GM10248 (cell line): Measurements from ENCODE around the gene C20orf202.

Experiments
- CTCF ChIA-PET: fragments of 300-600 bp; sonication (Branson Sonifier 250); formaldehyde crosslinking; extraction: SDS; loops from one replicate; lab custom pipeline; 2021; ENCODE audit warnings: antibody characterized with exemption; lab: Yijun Ruan, JAX
- POLR2A ChIA-PET: fragments of 350-650 bp; sonication (Branson Sonifier 250); formaldehyde crosslinking; extraction: SDS; loops from one replicate; lab custom pipeline; 2020; ENCODE audit warnings: antibody characterized with exemption; lab: Yijun Ruan, JAX
- DNase-seq: peaks from one replicate; pipeline ENCODE4 v3.0.0; 2012; ENCODE audit errors: extremely low spot score
- CTCF ChIP-seq: IDR thresholded peaks from 2 replicates; pipeline ENCODE4 v1.5.1; 2012; ENCODE audit warnings: mild to moderate bottlenecking, low read depth; ENCODE audit errors: extremely low read depth, missing control alignments, control extremely low read depth

C20orf202 gene

GRCh38 chr20:1202762-1203504, at the start of gene C20orf202:
C20orf202 (plus strand) TSS chr20:1203454; CDS start chr20:1203586, 132 bp downstream.
- no peak for DNase-seq
- POLR2A ChIA-PET: interaction anchor here (0.6 kb wide), 1 partner anchor 363 kb away, joined by 4 read pairs; no protein-coding TSS in a partner anchor
- CTCF ChIA-PET: interaction anchor here (1.0 kb wide), 1 partner anchor 11 kb away, joined by 4 read pairs; no protein-coding TSS in a partner anchor
- no peak for TF ChIP-seq CTCF

- no peak for TF ChIP-seq CTCF
- ChIA-PET POLR2A (no interaction called here), CTCF (interaction anchor here (1.1 to 1.3 kb wide), 2 partner anchors 19 to 45 kb away, joined by 3 to 4 read pairs; no protein-coding TSS in a partner anchor)
- DNase-seq: no peak
These were observed 49.0 kb upstream of the C20orf202 start for GRCh38 chr20:1154226-1154625.

GRCh38 chr20:1154691-1155090, 48.6 kb upstream of the C20orf202 start:
- no peak for TF ChIP-seq CTCF
- DNase-seq: no peak
- ChIA-PET POLR2A (no interaction called here), CTCF (interaction anchor here (1.1 to 1.3 kb wide), 2 partner anchors 19 to 46 kb away, joined by 3 to 4 read pairs; no protein-coding TSS in a partner anchor)

- no peak for DNase-seq
- POLR2A ChIA-PET: no interaction called here
- TF ChIP-seq CTCF: no peak
- CTCF ChIA-PET: interaction anchor here (1.1 kb wide), 1 partner anchor 20 kb away, joined by 3 read pairs; no protein-coding TSS in a partner anchor
These were observed 47.9 kb upstream of the C20orf202 start for GRCh38 chr20:1155342-1155741.

GRCh38 chr20:1160496-1160895, 42.8 kb upstream of the C20orf202 start:
- TF ChIP-seq CTCF: no peak
- POLR2A ChIA-PET: no interaction called here
- DNase-seq: no peak
- CTCF ChIA-PET: interaction anchor here (2.2 kb wide), 1 partner anchor 12 kb away, joined by 6 read pairs; no protein-coding TSS in a partner anchor

- ChIA-PET POLR2A (no interaction called here), CTCF (interaction anchor here (2.2 kb wide), 1 partner anchor 13 kb away, joined by 6 read pairs; no protein-coding TSS in a partner anchor)
- no peak for TF ChIP-seq CTCF
- DNase-seq: no peak
These were observed 42.3 kb upstream of the C20orf202 start for GRCh38 chr20:1160991-1161390.
